ENCODE measurements around the gene AVPR2.

DNA sequence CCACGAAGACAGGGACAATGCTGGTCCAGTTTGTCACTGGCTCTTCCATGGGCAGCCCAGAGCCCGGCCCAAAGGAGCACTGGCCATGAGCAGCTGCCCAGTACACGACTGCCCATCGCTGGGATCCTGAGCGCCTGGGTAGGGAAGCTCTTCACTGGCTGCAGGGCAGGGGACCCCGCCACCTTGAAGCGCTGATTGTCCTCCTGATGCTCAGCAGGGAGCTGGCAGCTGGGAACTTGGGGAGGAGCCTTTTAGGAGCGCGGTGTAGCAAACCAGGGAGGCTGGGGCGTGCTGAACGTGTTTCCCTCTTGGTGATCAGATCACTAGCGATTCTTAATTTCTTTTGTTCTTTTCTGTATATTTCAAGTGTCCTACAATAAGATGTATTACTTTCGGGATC, 20.3 kb upstream of the AVPR2 start:
- TF ChIP-seq, protein P1, sequence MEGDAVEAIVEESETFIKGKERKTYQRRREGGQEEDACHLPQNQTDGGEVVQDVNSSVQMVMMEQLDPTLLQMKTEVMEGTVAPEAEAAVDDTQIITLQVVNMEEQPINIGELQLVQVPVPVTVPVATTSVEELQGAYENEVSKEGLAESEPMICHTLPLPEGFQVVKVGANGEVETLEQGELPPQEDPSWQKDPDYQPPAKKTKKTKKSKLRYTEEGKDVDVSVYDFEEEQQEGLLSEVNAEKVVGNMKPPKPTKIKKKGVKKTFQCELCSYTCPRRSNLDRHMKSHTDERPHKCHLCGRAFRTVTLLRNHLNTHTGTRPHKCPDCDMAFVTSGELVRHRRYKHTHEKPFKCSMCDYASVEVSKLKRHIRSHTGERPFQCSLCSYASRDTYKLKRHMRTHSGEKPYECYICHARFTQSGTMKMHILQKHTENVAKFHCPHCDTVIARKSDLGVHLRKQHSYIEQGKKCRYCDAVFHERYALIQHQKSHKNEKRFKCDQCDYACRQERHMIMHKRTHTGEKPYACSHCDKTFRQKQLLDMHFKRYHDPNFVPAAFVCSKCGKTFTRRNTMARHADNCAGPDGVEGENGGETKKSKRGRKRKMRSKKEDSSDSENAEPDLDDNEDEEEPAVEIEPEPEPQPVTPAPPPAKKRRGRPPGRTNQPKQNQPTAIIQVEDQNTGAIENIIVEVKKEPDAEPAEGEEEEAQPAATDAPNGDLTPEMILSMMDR (IDR thresholded peaks at IDR 0.05; ENCODE audit: low read depth, low read length) = no peak
- TF ChIP-seq POLR2A (IDR thresholded peaks at IDR 0.05; ENCODE audit: extremely low read depth, insufficient read length) (no peak), MYC (IDR thresholded peaks at IDR 0.05; ENCODE audit: low read depth, low read length) (no peak)
- TF ChIP-seq, protein P2, sequence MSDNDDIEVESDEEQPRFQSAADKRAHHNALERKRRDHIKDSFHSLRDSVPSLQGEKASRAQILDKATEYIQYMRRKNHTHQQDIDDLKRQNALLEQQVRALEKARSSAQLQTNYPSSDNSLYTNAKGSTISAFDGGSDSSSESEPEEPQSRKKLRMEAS (IDR thresholded peaks at IDR 0.05; ENCODE audit: low read depth, low read length) = no peak
